T follicular helper cell (primary cell): ENCODE results near the gene FEM1B.

Experiments used
- DNase-seq: peaks from one replicate; pipeline ENCODE4 v3.0.0-alpha.2; 2020; ENCODE audit warnings: low read depth

FEM1B gene

DNA sequence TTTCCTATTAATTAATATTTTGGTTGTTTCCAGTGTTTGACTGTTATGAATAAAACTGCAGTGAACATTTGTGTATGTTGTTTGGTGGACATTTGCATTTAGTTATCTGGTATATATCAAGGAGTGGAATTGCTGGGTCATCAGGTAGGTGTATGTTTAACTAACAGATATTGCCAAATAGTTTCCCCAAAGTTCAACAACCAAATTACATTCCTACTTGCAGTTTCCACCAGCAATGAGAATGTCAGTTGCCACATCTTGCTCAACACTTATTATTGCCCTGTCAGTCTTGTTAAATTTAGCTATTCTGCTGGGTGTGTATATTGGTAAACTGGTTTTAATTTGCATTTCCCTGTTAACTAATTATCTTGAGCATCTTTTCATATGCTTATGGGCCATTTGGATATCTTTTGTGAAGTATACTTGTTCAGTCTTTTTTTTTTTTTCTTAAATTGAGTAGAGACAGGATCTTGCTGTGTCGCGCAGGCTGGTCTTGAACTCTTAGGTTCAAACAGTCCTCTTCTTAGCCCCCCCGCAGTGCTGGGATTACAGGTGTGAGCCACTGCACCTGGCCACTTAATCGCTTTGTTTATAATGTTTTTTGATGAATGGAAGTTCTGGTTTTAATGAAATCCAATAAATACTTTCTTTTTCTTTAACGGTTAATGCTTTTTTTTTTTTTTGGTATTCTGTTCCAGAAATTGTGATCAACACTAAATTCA, 7.9 kb downstream of the FEM1B start:
- no peak for DNase-seq

DNA sequence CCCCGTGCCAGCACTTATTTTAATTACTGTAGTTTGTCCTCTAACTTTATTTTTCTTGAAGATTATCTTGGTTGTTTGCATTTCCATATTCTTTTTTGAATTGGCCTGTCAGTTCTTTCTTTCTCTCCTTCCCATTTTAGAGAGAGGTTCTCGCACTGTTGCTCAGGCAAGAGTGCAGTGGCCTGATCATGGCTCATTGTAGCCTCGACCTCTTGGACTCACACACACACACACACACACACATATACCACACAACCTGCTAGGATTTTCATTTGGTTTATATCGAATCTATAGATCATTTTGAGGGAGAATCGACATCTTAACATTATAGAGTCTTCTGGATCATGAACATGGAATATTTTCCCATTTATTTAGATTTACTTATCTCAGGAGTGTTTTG, 8.7 kb downstream of the FEM1B start:
- DNase-seq, result no peak

DNA sequence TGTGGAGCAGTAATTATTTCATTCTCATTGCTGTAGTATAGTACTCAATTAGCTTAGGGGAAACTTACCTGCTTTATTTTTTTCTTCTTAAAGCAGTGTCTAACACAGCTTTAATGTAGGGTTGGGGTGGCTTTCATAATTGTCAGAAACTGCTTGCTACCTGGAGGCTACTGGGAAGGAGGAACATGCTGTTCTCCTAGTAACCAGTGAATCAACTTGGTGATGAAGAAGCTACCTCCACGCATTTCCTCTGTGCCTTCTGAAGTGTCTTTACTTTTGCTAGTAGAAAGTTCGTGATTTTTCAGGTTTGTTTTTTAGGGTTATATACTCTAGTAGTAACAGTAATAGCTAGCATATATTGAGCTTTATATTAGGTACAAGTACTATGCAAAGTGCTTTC, 11.5 kb downstream of the FEM1B start:
- DNase-seq, result no peak

DNA sequence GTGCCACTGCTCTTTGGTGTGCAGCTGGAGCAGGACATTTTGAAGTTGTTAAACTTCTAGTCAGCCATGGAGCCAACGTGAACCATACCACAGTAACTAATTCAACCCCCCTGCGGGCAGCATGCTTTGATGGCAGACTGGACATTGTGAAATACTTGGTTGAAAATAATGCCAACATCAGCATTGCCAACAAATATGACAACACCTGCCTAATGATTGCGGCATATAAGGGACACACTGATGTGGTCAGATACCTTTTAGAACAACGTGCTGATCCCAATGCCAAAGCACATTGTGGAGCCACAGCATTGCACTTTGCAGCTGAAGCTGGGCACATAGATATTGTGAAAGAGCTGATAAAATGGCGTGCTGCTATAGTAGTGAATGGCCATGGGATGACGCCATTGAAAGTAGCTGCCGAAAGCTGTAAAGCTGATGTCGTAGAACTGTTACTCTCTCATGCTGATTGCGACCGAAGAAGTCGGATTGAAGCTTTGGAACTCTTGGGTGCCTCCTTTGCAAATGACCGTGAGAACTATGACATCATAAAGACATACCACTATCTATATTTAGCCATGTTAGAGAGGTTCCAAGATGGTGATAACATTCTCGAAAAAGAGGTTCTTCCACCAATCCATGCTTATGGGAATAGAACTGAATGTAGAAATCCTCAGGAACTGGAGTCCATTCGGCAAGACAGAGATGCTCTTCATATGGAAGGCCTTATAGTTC, 12.2 kb downstream of the FEM1B start:
- no peak for DNase-seq

DNA sequence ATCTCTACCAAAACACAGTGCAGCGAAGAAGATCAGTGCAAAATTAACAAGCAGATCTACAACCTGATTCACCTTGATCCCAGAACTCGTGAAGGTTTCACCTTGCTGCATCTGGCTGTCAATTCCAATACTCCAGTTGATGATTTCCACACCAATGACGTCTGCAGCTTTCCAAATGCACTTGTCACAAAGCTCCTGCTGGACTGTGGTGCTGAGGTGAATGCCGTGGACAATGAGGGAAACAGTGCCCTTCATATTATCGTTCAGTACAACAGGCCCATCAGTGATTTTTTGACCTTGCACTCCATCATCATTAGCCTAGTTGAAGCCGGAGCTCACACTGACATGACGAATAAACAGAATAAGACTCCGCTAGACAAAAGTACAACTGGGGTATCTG, 13.2 kb downstream of the FEM1B start:
- no peak for DNase-seq

DNA sequence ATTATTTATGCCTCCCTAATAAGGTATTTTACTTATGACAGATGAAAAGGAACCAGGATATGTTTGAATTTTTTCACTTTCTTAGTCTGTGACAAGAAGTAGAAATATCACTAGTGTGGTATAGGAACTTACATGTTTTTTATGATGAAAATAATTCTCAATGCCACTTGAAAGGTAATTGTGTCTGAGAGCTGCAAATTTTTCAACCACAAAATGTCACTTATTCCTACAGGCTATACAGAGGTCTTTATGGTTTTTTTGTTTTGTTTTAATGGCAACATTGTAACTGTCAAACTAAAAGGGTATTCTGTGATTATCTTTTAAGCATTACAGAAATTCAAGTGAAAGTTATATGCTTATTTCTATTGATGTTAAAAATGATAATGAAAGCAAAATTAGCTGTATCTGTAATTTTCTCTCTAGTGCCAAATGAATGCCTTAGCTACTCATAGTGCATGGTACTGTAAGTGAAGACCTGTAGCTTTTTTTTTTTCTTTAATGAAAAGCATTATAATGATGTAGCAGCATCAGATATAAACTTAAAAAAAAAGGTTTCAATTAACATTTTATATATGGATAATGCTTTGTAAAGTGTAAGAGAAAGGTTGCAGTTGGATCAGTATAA, 14.7 kb downstream of the FEM1B start:
- no peak for DNase-seq

DNA sequence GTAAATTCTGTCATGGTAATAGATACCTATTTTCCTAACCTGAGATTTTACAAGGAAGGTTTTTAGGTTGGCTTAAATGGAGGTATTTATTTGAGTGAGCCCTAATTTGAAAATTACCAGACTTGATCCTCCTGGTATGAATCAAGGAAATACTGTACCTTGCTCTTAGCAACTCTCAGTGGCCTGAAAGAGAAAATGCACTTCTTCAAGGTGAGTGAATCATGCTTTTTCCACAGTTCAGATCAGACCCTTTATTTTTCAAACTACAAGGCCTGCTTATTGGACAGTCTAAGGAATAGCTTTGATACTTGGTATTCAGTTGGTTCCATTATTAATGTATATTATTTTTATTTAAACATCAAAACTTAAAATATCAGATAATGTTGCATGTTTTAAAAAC, 15.4 kb downstream of the FEM1B start:
- DNase-seq, result no peak

DNA sequence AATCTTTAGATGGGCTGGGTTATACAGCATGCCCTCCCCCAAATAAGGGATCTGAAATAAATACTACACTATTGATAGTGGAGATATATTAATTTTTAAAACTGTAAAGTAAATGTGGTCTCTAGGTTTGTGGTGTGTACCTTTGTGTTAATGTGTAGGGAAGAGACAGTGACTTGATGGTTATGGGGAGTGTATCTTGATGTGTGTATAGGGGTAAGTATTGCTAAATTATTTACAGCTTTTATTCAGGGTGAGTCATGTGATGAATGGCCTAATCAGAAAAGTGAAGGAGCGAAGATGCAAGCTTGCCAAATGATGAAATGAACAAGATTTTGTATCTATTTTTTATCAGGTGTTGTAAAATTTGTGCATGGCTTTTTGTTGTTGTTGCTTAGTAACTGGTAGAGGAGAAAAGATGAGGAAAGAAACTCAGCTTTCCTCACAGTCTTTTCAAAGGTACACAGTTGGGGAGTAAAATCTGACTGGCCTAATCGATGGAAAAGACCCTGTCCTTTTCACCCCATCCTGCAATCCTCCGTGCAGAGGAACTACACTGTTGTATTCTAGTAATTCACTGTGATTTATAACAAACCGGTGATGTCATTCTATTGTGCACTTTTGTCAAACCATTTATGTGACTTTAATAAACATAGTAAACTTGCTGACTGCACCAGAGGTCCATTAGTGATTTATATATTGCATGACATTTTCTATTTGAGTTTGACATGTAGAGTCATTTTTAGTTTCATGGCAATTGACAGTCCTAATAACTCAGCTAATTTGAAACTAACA, 17.7 kb downstream of the FEM1B start:
- DNase-seq, result no peak

DNA sequence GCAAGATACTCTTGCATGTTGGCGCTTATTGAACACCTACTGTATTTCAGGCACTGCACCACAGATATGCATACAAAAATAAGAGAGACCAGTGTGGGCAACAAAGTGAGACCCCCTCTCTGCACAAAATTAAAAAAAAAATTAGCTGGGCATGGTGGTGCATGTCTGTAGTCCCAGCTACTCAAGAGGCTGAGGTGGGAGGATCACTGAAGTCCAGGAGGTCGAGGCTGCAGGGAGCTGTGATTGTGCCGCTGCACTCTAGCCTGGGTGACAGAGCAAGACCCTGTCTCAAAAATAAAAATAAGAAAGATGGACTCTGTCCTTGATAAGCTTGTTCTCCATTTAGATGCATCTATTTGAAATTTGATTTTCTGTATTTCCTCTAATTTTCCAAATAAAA, 20.8 kb downstream of the FEM1B start:
- DNase-seq, result no peak

DNA sequence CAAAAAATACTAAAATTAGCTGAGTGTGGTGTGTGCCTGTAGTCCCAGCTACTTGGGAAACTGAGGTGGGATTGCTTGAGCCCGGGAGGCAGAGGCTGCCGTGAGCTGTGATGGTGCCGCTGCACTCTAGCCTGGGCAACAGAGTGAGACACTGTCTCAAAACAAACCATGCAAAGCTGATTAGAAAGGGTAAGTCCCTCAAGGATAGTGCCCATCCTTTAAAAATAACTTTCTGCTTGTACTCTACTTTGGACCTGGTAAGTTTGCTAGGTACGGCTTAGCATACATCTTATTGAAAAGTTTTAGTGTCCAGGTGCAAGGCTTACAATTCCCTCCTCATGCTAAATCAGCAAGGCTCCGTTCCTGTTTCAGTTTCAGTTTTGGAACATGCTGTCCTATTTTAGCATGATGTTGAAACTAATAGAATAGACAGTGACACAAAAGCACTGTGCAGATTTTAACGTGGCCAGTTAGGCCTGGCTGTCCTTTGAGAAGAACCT, 21.4 kb downstream of the FEM1B start:
- DNase-seq, result no peak

DNA sequence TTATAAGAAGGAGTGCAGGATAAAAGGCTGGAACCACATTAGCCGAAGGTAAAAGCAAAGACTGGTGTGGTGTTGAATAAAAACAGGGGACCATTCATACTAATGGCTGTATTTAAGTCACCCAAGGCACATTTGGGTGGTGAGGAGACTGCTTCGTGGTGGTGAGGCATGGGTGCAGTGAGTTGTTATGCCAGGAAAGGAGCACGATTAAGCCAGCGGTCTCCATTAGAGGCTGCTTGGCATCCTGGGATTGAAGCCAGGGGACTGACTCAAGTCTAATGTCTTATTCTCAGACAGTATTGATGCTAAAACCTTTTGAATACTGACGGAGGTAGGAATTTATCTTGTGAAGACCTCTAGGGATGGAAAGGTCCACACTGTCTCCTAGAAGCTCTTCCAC, 21.9 kb downstream of the FEM1B start:
- DNase-seq, result no peak

DNA sequence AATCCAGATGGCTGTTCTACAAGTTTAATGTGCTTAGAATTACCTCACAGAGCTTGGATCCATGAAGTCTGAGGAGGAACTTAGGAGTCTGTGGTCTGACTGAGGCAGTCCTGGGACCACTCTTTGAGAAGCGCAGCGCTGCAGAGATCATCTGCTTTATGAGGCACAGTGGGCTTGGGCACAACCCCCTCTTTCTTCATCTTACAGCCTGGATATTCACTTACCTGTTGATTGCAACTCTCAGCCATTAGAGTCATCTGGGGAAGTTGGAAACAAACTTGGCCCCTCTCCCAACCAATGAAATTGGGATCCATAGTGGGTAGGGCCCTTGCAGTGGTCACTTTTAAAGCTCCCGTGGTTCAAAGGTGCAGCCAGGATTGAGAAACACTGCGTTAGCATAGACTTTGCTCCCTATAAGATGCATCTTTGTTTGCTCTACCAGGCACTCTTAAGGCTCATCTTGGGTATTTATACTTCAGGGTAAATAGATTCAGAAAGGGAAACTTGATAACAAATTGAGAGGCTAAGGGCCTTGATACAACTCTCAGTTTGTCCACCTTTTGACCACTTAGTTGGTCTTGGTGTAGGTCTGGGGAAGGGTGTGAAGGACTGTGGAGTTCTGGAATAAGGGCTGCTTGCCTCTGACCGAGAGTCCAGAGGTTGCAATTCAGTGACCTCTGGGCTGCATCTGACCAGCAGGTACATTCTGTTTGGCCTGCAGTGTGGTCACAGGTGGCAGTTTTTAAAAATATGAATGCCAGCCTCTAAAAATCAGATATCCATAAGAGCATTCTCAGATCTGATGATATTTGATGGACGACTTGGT, 22.8 kb downstream of the FEM1B start:
- DNase-seq, result no peak

DNA sequence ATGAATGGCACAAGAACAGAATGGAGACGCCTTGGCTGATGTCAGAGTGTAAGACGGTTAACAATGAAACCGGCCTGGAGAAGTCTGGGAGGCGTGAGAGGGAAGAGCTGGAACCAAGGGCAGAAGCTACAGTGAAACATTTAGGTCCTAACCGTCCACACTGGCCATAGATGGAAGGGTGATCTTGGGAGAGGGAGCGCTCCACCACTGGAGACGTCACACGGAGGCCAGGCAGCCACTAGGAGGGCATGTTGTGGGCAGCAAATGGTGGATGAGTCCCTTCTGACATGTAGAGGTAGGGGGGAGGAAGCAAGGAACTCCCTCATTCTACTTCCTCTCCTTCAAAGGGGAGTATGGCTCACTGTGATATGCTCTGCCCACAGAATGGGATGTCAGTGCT, 23.8 kb downstream of the FEM1B start:
- no peak for DNase-seq

DNA sequence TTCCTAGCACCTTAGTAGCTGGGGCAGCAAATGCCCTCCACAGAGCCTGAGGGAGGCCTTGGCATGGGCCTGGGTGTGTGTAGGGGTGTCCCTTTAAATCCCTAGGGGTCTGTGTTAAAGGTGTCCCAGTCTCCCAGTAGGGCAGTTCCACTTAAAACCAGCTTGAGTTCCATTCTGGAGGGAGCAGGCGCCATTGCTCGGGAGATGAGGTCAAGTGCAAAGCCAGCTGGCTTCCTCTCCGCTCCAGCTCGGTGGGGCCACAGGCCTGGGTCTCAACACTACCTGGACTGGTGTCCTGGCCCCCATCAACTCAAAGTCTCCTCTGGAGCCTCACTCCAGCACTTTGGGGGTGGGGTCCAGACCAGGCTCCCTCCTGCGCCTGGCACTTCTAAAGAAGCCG, 25.2 kb downstream of the FEM1B start:
- DNase-seq, result no peak

DNA sequence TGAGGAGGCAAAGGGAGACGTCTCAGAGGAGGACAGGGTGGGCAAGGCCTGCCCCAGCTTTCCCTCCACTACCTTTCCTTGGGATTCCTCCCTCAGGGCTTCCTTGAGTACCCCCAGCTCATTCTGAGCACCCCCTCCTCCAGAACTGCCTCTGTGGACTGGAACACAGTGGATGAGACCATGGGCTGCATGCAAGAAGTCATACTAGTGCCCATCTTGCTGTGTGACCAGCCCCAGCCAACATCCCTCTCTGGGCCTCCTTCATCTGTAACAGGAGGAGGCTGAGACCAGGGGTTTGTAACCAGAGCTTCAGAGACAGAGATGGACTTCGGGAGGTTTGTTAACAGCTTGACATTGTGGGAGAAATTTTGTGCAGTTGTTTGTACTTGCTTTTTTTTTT, 25.6 kb downstream of the FEM1B start:
- DNase-seq, result no peak

DNA sequence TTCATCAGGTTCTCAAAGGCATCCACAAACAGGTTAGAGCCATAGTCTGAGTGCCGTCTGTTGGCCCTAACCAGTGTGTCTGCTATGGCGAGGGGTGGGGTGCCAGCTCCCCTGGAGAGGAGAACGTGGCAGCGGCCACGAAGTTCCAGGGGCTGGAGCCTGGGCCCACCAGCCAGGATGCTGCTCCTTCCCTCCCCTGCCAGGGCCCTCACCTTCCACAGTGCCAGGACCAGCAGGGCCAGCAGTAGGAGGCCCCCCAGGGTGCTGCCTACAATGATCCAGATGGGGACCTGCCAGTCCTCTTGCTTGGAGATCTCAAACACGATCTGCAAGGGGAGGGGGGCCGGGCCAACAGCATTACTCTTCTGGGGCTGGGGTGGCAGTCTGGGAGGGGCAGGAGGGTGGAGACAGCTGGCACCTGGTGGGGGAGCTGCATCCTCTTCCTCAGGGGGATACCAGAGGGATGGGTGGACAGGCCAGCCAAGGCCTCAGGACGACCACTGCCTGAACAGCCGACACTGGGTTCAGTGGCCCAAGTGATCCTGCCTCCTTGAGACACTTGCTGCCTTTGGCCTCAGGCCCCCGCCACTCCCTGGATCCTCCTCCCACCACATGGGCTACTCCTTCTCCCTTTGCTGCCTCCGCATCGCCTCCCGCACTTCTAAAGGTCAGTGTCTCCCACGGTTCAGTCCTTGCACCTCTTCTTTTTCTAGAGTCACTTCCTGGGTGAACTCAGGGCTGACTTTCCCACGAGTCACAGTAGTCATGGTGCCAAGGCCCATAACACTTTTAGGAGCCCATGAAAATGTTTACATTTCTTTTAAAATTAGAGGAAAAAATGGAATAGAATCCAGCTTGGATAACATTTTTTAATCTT, 26.3 kb downstream of the FEM1B start:
- DNase-seq, result no peak

DNA sequence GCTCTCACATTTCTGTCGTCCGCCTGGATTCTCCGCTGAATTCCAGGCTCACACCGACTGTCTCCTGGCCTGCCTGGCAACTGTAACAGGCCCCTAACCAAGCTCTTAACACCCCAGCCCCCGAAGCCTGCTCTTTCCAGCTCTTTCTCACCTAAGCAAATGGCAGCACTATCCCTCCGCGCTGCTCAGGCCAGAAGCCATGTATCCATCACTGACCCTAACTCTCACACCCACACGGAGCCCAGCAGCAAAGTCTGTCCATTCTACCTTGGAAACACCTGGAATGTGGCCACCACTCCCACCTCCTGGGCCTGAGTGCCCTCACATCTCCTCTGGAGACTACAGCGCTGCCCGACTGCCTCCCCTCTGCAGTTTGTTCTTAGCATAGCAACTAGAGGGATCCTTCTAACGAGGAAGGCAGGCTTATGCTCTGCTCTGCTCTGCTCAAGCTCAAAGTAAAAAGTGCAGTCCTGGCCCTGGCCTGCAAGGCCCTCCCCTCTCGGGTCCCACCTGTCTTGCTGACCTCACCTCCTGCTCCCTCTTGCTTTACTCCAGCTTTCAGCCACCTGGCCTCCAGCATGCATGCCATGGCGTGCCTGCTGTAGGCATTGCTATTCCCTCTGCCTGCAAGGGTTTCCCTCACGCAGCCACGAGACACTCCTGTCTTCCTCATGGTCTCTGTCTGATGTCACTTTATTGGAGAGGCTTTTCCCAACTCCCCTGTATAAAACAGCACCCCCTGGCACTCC, 27.2 kb downstream of the FEM1B start:
- DNase-seq, result no peak

DNA sequence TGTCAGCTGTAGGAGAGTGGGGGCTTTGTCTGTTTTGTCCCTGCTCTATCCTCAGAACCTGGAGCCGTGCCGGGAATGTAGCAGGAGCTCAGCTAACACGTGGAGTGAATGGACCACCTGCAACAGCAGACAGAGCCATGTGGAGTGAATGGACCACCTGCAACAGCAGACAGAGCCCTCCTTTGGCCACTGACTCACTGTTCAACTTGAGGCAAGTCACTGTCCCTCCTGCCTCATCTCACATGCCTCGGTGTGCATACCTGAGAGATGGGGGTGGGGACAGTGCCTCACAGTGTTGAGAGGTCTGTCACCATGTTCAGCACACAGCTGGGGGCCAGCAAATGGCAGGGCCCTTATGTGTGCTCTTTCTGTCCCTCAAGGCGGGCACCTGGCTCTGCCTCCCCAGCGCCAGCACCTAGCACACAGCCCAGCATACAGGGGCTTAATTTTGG, 27.9 kb downstream of the FEM1B start:
- DNase-seq, result no peak

DNA sequence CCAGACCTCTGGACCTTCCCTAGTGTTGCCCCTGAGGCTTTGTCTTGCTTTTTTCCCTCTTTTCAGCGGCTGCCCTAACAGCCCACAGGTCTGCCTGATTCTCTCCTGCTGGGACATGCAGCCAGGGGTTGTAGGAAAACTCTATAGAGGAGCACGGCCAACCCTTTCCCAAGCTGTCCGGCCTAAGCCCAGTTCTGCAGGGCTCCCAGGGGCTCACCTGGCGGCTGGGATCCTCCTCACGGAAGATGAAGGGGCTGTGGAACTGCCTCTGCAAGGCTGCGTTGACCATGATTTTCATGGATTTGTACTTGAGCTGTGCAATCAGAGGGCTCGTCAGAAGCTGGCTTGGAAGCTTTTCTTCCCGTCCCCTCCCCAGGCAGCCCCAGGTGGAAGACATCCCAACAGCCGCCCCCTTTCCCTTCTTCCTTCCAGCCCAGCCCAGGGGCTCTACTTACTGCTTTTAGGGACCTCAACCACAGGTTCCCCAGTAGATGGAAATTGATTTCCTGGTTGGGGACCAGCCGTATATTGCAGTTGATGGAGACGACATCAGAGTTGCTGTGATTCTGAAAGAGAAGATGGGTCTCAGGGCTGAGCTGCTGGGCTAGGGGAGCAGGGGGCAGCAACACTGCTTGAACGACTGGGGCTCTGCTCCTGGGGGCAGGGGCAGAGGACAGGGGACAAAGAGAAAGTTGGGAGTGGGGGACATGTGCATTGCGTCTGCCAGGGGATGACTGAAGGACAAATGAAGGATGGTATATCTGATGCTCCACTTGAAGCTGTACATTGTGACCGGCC, 29.8 kb downstream of the FEM1B start:
- DNase-seq, result no peak
